Hair follicle dermal papilla cell (primary cell): Measurements from ENCODE around the gene SLC36A4. TPM values are rescaled to one million over a fixed set of nuclear protein-coding genes. Genes with fewer than 3 reads are reported as not detected.

Experiments
- small RNA-seq: library from RNA; depleted of rRNA; stranded (forward); fragments of <200 nt; gene quantifications from one replicate; pipeline ENCODE3, GENCODE V24; 2012
- total RNA-seq: library from RNA; depleted of rRNA; stranded (reverse); fragments of >200 nt; gene quantifications from 2 replicates; pipeline ENCODE4 v1.2.3, GENCODE V29; 2012

Gene SLC36A4
- total RNA-seq: 21.3 and 21.7 TPM in 2 replicates

DNA sequence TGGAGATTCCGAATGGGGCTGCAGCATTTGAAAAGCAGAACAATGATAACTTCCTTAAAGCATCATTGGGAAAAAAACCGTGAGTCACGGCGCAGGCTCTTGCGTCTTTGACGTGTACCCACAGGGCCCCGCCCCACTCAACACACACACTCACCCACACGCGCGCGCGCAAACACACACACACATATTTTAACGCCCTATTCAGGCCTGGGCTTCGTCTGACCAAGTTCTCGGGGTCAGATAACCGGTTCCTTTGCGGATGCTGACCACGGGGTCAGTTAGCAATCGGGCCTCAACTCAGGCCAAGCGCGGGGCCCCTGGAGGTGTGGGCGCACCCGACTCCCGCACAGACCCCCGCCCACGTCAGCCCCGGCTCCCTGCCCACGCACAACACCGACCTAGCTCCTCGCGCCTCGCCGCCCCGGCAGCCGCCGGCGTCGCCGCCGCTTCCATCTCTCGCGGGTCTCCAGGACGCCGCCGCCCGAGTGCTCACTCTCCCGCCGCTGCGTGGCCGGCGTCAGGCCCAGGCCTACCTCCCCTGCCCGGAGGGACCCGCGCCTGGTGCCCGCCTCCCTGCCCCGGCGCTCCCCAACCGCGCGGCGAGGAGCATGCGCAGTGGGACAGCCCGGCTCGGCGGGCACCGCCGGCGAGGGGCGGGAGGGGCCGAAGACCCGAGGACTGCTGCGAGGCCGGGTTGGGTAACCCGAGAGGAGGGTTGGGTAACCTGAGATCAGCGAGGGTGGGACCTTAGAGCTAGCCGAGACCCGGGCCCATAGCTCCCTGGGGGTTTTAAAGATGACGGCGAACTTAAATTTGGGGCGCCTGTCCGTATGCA lies at the start of gene SLC36A4:
Gene SLC36A4 (minus strand): TSS at position 612 of the 835 bp plus-strand sequence. CDS start 159 bp downstream, at position 453.

Small RNA genes lying within 50 kb of the gene (small RNA-seq; reads per million reads assigned to genes)
- gene AP003072.1: not detected

Other genes with a start within 250 kb of the SLC36A4 start
- gene MTNR1B, start 228.3 kb downstream of the SLC36A4 start, total RNA-seq: not detected in 2 replicates
- gene DEUP1, start 132.8 kb upstream of the SLC36A4 start, total RNA-seq: under 0.01 TPM in 1 of 2 replicates, not detected in the other